ENCODE results near the gene SLC35F3.

- TF ChIP-seq, protein P1, sequence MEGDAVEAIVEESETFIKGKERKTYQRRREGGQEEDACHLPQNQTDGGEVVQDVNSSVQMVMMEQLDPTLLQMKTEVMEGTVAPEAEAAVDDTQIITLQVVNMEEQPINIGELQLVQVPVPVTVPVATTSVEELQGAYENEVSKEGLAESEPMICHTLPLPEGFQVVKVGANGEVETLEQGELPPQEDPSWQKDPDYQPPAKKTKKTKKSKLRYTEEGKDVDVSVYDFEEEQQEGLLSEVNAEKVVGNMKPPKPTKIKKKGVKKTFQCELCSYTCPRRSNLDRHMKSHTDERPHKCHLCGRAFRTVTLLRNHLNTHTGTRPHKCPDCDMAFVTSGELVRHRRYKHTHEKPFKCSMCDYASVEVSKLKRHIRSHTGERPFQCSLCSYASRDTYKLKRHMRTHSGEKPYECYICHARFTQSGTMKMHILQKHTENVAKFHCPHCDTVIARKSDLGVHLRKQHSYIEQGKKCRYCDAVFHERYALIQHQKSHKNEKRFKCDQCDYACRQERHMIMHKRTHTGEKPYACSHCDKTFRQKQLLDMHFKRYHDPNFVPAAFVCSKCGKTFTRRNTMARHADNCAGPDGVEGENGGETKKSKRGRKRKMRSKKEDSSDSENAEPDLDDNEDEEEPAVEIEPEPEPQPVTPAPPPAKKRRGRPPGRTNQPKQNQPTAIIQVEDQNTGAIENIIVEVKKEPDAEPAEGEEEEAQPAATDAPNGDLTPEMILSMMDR (conservative IDR thresholded peaks at IDR 0.05; ENCODE audit: low read length) = no peak
- no peak for TF ChIP-seq EZH2phosphoT487 (IDR thresholded peaks at IDR 0.05; ENCODE audit: borderline replicate concordance, low read depth, low read length)
Measured at GRCh38 chr1:234369784-234370183, 465.3 kb downstream of the SLC35F3 start.
